ENCODE data around the gene HCK.

GRCh38 chr20:32125506-32125905 lies 73.5 kb downstream of the HCK start:
- TF ChIP-seq YY1 (IDR thresholded peaks at IDR 0.05; ENCODE audit: insufficient read depth, insufficient read length) = no peak
- no peak for TF ChIP-seq SUZ12 (IDR thresholded peaks at IDR 0.05; ENCODE audit: extremely low read depth, insufficient read depth, insufficient read length)
